Fibroblast of mammary gland (primary cell): ENCODE measurements around the gene APBB3.
A peak's percentile ranks its signal among the peaks of the same experiment; 100 is the strongest.

Experiments
- DNase-seq: peaks from one replicate; pipeline ENCODE4 v3.0.0-alpha.2; 2010; ENCODE audit warnings: low read depth
- H3K4me3 ChIP-seq: 2 replicates; pipeline ENCODE4 v1.5.1; 2011; ENCODE audit warnings: low read depth, mild to moderate bottlenecking, low read length, moderate library complexity; ENCODE audit not compliant: control insufficient read depth
- TF ChIP-seq, protein P1 (sequence below): conservative IDR thresholded peaks from 2 replicates; pipeline ENCODE4 v1.5.1; 2011; ENCODE audit warnings: low read depth, low read length, inconsistent platforms; ENCODE audit not compliant: control insufficient read depth, insufficient read depth

APBB3 gene, protein sequence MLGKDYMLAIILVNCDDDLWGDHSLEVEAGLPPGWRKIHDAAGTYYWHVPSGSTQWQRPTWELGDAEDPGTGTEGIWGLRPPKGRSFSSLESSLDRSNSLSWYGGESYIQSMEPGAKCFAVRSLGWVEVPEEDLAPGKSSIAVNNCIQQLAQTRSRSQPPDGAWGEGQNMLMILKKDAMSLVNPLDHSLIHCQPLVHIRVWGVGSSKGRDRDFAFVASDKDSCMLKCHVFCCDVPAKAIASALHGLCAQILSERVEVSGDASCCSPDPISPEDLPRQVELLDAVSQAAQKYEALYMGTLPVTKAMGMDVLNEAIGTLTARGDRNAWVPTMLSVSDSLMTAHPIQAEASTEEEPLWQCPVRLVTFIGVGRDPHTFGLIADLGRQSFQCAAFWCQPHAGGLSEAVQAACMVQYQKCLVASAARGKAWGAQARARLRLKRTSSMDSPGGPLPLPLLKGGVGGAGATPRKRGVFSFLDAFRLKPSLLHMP

DNA sequence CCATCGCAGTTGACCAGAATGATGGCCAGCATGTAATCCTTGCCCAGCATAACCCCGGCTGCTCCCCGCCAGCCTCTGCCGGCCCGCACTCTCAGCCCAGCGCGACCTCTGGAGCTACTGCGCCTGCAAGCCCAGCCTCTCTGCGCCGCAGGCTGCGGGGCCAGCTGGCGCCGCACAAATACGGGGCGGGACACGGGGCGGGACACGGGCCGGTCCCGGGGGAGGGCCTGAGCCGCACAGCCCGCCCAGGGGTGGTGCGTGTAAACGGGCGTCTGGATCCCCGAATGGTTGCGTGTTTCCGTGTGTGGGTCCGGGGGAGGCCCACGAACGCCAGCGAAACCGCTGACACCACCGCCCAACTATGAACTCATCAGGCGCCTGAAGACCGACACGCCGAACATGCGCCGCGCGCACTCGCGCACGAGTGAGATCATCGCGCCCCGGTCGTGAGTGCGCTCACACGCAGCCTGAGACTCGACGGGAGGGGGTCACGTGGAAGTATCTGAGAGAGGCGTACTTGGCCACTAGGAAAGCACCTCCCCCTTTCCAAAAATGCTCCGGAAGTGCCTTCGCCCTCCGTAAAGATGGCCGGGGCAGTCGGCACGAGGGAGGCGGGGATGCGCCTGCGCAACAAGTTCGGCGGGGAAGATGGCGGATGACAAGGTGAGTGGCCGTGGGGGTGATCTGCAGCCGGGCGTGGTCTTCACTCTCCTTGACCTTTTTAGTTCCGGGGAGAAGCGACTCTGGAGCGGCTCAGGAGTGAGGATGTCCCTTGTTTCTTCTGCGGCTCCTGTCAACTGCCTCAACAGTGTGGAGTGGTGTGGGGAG, at the start of gene APBB3, which contains the start of gene SLC35A4:
APBB3 (minus strand) TSS at position 403 of the 828 bp plus-strand sequence; CDS start at position 50, 353 bp downstream.
SLC35A4 (plus strand) TSS at position 633 of the 828 bp plus-strand sequence. CDS start 2,342 bp downstream, outside the sequence.
- DNase-seq, result peak; percentile 98
- TF ChIP-seq, protein P1, sequence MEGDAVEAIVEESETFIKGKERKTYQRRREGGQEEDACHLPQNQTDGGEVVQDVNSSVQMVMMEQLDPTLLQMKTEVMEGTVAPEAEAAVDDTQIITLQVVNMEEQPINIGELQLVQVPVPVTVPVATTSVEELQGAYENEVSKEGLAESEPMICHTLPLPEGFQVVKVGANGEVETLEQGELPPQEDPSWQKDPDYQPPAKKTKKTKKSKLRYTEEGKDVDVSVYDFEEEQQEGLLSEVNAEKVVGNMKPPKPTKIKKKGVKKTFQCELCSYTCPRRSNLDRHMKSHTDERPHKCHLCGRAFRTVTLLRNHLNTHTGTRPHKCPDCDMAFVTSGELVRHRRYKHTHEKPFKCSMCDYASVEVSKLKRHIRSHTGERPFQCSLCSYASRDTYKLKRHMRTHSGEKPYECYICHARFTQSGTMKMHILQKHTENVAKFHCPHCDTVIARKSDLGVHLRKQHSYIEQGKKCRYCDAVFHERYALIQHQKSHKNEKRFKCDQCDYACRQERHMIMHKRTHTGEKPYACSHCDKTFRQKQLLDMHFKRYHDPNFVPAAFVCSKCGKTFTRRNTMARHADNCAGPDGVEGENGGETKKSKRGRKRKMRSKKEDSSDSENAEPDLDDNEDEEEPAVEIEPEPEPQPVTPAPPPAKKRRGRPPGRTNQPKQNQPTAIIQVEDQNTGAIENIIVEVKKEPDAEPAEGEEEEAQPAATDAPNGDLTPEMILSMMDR, result no peak
- H3K4me3 ChIP-seq, result peak within 1 kb of the TSS; percentile 97

DNA sequence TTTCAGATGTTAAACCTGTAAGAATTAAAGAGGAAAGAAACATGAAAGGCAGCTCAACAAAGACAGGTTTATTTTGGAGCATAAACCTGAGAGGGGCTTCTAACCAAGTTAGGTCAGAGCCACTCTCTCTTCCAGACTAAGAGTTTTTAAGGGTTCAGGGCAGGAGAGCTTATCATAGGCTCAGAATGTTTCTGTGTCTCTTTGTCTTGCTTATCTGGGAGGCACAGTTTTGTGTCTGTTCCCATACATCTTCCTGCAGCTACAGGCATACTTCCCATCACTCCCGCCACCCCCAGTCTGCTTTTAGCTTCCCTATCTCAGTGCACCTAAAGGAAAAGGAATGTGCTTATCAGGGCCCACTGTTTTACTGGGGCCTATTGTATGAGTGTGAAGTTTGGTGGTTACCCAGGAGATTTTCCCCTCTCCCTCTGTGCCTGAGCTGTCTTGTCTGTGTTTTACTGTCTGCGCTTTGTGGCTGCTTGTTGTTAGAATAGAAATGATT, 46.7 kb upstream of the APBB3 start:
- DNase-seq, result no peak
- no peak overlapping the region for H3K4me3 ChIP-seq

DNA sequence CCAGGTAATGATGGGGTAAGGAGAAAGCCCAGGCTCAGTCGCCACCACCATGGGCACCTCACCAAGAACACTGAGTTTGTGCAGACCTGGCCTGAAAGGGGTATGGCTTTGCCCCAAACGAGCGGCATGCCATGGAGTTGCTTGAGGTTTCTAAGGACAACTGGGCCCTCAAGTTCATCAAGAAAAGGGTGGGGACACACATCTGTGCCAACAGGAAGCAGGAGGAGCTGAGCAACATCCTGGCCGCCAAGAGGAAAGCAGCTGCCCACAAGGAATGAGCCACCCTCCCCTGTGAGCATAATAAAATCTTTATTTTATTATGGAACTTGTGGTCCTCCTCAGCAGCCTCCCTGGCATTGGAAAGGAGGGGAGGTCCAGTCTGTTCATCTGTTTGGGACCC, 44.7 kb upstream of the APBB3 start:
- TF ChIP-seq, protein P1, result no peak
- no peak for DNase-seq
- no peak overlapping the region for H3K4me3 ChIP-seq

More for the DNA sequence above, 46.7 kb upstream of the APBB3 start:
- TF ChIP-seq, protein P1, result no peak

DNA sequence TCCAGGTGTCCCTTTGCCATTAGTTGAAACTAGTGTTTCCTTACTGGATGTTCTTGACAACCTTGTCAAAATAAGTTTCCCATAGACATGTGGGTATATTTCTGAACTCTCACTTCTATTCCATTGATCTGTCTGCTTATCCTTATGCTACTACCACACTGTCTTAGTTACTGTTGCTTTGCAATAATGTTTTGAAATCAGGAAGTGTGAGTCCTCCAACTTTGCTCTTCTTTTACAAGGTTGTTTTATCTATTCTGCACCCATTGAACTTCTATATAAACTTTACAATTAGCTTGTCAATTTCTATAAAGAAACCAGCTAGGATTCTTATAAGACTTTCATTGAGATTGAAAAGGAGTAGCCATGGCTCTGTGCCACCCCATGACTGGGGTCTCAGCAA, 44.3 kb upstream of the APBB3 start:
- no peak for DNase-seq
- TF ChIP-seq, protein P1, result no peak
- no peak overlapping the region for H3K4me3 ChIP-seq

DNA sequence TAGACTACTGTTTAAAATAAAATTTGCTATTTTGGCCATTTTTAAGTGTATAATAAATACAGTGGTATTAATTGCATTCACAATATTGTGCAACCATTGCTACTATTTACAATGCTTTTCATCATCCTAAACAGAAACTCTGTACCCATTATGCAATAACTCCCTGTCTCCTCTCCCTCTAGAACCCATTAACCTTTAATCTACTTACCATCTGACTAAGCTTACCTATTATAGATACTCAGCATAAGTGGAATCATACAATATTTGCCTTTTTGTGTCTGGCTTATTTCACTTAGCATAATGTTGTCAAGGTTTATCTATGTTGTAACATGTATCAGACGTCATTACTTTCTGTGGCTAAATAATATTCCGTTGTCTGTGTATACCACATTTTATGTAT, 42.6 kb upstream of the APBB3 start:
- TF ChIP-seq, protein P1, result no peak
- DNase-seq, result peak; percentile 32
- H3K4me3 ChIP-seq, result no peak overlapping the region

DNA sequence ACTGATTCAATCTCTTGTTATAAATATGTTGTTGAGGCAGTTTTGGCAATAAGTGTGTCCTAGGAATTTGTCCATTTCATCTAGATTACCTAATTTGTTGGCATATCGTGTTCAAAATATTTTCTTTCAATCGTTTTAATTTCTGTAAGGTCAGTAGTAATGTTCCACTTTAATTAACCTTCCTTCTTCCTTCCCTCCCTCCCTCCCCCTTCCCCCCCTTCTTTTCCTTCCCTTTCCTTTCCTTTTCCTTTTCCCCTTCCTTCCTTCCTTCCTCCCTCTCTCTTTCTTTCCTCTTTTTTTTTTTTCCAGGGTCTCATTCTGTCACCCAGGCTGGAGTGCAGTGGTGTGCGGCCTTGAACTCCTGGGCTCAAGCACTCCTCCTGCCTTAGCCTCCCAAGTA, 41.5 kb upstream of the APBB3 start:
- TF ChIP-seq, protein P1, result no peak
- no peak overlapping the region for H3K4me3 ChIP-seq
- peak; percentile 9 for DNase-seq
